GM12891 (cell line): ENCODE data around the gene SCAMP4.

Source experiments
- DNase-seq: peaks from one replicate; pipeline ENCODE4 v3.0.0; 2011; ENCODE audit warnings: low spot score; ENCODE audit not compliant: insufficient read length
- FAIRE-seq: peaks from 2 replicates; lab custom pipeline; 2011; peaks lifted over from hg19 to GRCh38; lab: Jason Lieb, UNC
- PAX5 ChIP-seq: IDR thresholded peaks from 2 replicates; pipeline ENCODE4 v1.6.1; 2011; ENCODE audit warnings: low read length, moderate library complexity, mild to moderate bottlenecking; ENCODE audit not compliant: insufficient read depth, severe bottlenecking
- POLR2A ChIP-seq: IDR thresholded peaks from 2 replicates; pipeline ENCODE4 v1.6.1; 2011; ENCODE audit warnings: low read depth, low read length, control low read depth
- POLR2AphosphoS5 ChIP-seq: IDR thresholded peaks from 2 replicates; pipeline ENCODE4 v1.6.1; 2011; ENCODE audit warnings: low read depth, low read length, control low read depth
- POU2F2 ChIP-seq: IDR thresholded peaks from 2 replicates; pipeline ENCODE4 v1.6.1; 2011; ENCODE audit warnings: low read depth, mild to moderate bottlenecking, control low read depth, low read length, moderate library complexity
- SPI1 ChIP-seq: IDR thresholded peaks from 2 replicates; pipeline ENCODE4 v1.6.1; 2011; ENCODE audit warnings: low read depth, low read length, control low read depth
- TAF1 ChIP-seq: IDR thresholded peaks from 2 replicates; pipeline ENCODE4 v1.6.1; 2011; ENCODE audit warnings: low read depth, low read length, control low read depth

Gene SCAMP4

DNA sequence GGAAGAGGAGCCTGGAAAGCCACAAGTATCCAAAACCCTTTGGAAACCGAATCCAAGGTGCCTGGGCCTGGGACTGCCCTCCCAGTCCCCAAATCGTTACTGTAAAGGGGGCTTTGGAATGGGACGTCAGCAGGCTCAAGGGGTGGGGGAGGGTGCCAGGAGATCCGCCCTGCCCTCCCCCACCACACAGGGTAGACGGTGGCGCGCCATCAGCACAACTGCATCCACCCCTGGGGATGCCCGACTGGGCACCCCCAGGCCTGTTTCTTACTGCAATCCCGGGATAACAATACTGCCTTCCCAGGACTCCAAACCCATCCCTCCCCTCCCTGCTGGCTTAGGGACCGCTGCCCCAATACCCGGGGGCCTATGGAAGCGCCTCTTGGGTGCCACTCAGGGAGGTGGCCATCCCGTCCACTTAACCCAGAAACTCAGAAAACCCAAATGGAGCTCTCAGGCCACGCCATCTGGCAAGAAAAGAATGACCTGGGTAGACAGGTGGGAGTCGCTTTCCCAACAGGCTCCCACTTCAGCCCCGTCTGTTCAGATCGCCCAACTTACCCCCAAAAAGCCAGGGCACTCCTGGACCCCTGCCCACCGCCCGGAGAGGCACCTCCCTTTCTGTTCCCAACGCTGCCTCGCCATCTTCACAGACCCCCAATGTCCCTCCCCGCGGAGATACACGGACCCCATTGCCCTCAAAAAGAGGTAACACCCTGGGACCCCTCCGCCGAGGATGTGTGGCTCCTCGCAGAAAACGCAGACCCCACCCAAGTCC is 44.2 kb upstream of the SCAMP4 start:
- no peak for DNase-seq
- no peak for TF ChIP-seq POLR2A
- TF ChIP-seq TAF1 = no peak
- no peak for TF ChIP-seq POU2F2
- no peak for TF ChIP-seq POLR2AphosphoS5
- TF ChIP-seq SPI1 = no peak
- TF ChIP-seq PAX5 = no peak
- no peak for FAIRE-seq

DNA sequence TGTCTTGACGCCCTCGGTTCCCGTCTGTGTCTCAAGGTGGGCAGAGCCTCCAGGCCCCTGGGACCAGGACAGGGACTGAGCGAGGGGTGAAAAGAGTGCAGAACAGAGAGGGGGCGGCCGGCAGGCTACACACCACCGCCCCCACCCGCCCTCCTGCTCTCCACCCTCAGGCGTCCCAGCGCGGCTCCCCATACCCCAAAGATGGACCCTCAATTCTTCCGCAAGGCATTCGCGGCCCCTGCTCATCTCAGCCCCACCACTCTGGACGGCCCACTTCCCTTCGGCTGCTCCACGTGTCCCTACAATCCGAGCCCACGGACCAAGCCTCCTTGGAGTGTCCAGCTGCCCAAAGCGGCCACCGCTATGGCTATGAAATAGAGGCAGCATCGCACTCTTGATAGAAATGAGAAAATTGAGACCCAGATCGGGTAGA is 43.6 kb upstream of the SCAMP4 start:
- TF ChIP-seq POU2F2 = no peak
- TF ChIP-seq PAX5 = no peak
- TF ChIP-seq TAF1 = no peak
- TF ChIP-seq POLR2AphosphoS5 = no peak
- no peak for TF ChIP-seq POLR2A
- no peak for TF ChIP-seq SPI1
- DNase-seq (no peak), FAIRE-seq (peak; percentile 50)

DNA sequence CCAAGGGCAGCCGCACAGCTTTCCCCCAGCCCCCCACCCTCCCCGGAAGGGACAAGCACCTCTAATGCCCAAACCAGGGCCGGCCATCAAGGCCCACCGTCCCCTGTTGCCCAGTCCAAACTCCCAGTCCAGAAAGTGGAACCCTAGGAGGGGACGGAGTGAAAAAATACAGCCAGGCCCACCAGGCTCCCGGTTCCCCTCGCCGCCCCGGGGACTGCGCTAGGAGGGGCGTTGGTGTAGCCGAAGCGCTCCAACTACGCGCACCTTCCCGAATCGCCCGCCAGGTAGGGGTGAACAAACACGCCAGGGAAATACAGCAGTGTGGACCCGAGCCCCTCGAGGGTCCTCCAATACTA is 43.2 kb upstream of the SCAMP4 start:
- no peak for TF ChIP-seq POU2F2
- no peak for TF ChIP-seq SPI1
- no peak for TF ChIP-seq TAF1
- TF ChIP-seq POLR2AphosphoS5 = no peak
- TF ChIP-seq PAX5 = no peak
- TF ChIP-seq POLR2A = no peak
- FAIRE-seq (no peak), DNase-seq (no peak)

DNA sequence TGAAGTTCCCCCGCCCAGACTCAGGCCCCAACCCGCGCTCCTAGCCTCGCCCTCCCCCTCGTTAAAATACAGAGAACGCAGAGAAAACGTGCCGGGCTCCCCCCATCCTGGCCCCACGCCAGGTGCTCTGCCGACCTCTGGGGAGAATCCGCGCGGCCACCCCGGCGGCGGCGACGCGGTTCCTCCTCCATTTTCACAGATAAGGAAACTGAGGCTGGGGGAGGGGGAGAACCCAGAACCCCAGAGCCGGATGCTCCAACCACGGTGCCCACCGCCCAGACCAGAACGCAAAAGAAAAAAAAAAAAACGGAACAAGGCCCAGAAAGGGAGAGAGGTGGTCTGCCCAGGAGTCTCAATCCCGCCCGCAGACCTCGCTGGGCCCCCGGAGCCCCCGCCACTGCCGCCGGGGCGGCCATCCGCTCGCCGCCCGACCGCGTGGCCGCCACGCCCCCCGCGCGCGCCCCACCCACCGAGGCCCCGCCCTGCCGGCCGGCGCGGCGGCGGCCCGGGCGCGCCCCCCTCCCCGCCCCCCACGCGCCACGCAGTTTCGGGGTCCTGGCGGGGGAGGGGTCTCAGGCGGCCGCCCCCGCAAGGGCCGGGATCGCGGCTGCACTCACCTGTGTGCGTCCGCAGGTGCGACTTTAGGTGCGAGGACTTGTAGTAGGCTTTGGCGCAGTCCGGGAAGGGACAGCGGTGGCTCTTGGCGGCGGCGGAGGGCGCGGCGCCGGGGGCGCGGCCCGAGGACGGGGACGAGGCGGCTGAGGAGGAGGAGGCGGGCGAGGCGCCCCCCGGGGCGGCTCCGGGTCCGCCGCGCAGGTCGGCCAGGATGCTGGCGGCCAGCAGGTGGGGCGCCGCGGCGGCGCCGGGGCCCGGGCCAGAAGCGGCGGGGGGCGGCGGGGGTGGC is 42.5 kb upstream of the SCAMP4 start:
- DNase-seq = peak; percentile 71
- TF ChIP-seq POU2F2 = no peak
- TF ChIP-seq PAX5 = no peak
- TF ChIP-seq SPI1 = no peak
- TF ChIP-seq POLR2A = no peak
- FAIRE-seq = peak; percentile 68

DNA sequence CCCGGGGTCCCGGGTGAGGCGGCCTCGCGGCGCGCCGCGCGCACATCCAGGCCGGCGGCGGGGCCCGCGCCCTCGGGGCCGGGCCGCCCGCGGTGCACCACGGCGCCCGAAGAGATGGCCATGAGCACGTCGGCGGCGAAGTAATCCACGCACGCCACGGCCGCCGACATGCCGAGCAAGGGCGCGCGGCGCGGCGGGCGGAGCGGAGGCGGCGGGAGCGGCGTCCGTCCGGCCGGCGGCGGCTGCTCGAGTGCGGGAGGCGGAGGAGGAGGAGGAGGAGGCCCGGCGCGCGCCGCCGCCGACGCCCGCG is 41.9 kb upstream of the SCAMP4 start, which contains the start of gene KLF16:
Gene KLF16 (minus strand): TSS at position 252 of the 310 bp plus-strand sequence. CDS start 82 bp downstream, at position 170.
- FAIRE-seq = no peak
- no peak for DNase-seq
- TF ChIP-seq SPI1 (no peak), PAX5 (no peak), POLR2AphosphoS5 (peak; percentile 31; the same call in 1 of the 2 replicates), TAF1 (peak; percentile 27; the same call in 1 of the 2 replicates), POU2F2 (no peak), POLR2A (peak; percentile 44; the same call in 1 of the 2 replicates)

DNA sequence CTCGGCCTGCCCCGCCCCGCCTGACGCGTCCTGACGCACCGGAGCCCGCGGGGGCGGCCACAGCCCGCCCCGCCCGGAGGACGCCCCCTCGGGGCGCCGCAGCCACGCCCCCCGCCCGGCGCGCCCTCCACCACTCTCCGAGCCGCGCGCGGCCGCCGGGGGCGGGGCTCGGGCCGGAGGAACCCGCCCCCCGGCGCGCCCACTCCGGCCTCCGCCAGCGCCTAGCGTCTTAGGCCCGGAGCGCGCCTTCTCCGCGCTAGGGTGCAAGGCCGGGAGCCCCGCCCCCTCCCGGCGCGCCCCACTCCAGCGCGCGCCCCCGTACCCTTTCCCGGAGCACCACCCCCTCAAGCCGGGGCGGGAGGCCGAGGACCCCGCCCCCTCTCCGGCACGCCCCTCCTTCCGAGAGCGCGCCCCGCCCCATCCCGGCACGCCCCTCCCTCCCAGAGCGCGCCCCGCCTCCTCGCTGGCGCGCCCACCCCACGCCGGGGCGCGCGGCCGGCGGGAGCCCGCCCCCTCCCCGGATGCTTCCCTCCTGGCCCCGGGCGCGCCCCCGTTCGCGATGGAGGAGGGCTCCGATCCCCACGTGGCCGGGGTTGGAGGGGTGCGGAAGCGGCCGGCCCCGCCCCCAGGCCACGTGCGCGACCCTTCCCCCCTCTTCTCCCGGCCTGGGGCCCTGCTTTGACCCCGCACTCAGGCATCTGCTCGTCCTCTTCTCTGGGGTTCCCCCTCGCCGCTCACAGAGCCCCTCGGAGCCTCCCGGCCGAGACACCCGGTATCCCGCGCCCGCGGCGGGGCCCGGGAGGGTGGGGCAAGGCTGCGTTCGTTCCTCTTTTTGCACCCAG is 41.3 kb upstream of the SCAMP4 start:
- TF ChIP-seq TAF1 (peak; percentile 55; the same call in 1 of the 2 replicates), POLR2A (peak; percentile 20; the same call in 1 of the 2 replicates), PAX5 (no peak)
- DNase-seq (peak; percentile 95), FAIRE-seq (peak; percentile 98)

DNA sequence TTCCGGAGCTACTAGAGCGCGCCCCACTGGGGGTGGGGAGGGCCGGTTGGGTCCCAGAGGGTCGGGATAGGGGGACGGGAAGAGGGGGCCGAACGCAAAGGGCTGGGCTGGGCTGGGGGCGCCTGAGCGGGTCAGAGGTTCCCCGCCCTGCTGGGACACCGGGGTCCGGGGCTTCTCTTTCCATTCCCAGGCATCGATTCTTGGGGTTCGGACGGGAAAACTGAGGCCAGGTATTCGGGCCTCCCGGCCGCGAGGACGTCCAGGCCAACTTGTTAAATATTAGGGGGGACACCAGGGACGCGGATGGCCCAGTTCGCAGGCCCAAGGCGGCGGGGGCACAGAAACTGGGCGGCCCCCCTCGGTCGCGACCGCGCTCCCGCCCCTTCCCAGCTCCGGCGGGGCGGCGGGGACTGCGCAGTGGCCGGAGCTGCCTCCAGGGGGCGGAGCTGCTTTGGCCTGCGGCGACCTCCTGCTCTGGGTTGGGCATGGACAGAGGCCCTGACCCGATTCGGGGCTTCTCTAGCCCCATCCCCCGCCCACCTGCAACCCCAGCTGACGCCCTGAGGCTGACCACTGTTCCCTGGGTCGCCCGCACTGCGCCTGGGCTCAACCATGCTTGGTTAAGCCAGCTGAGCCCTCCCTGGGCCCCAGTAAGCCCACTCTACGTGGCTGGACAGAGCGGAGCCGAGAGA is 40.6 kb upstream of the SCAMP4 start:
- no peak for TF ChIP-seq POU2F2
- TF ChIP-seq TAF1 = no peak
- no peak for TF ChIP-seq SPI1
- TF ChIP-seq POLR2AphosphoS5 = no peak
- TF ChIP-seq POLR2A = no peak
- TF ChIP-seq PAX5 = no peak
- DNase-seq = peak; percentile 86
- FAIRE-seq = no peak

DNA sequence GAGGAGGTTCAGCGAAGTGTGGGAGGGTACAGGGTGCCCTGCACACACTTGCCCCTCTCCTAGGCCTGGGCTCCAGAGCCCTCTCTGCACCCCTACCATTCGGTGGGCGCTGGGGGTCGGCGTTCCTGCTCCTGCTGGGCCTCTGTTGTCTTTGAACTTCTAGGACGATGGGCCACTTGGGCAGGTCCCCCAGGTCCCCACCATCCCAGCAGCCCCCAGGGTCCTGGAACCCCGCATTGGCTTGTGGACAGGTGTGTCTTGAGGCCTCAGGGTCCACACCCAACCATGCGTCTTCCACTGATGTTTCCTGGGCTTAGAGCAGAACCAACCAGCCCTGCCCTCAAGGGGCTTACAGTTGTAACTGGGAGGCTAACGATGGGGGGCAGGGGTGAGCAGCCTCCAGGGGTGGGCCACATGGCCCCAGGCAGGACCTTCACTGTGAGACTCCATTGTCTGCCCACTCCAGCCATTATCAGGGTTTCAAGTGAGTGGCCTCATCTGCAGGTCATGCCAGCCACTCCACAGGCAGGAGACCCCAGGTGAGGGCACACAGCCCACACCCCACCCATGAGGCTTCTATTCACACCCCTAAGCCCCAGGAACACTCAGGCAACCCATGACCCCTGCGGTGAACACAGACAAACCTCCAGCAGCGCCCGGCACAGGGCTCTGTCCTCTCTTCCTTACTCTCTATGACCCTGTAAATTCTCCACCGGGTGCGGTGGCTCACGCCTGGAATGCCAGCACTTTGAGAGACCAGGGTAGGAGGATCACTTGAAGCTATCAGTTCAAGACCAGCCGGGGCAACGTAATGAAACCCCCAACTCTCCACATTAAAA is 39.8 kb upstream of the SCAMP4 start:
- no peak for FAIRE-seq
- TF ChIP-seq POU2F2 (no peak), TAF1 (no peak), POLR2AphosphoS5 (no peak), SPI1 (no peak), POLR2A (no peak), PAX5 (no peak)
- no peak for DNase-seq
